T-helper 17 cell (primary cell): Measurements from ENCODE around the gene SMIM32. TPM values are rescaled to one million over a fixed set of nuclear protein-coding genes. Genes with fewer than 3 reads are reported as not detected.

Experiments
- ATAC-seq: fragments of 150-1000 bp; cut with Tn5 transposase; 2 replicates; pipeline ENCODE4 v1.10.0; 2021; ENCODE audit warnings: mild to moderate bottlenecking, moderate library complexity
- DNase-seq, 3 donors: peaks; one replicate each; pipeline versions ENCODE4 v3.0.0 to v3.0.0-alpha.2; 2020 to 2021
- H3K9me3 ChIP-seq: one replicate; pipeline ENCODE4 v1.7.0; 2013; ENCODE audit warnings: low read length, mild to moderate bottlenecking; ENCODE audit not compliant: control insufficient read depth, poor library complexity, severe bottlenecking
- H3K27ac Mint-ChIP-seq: one replicate; pipeline ENCODE4 v1.8.0; 2022; ENCODE audit warnings: mild to moderate bottlenecking, moderate library complexity, mixed read lengths
- H3K27me3 Mint-ChIP-seq: one replicate; pipeline ENCODE4 v1.8.0; 2022; ENCODE audit warnings: mixed read lengths
- H3K36me3 Mint-ChIP-seq: one replicate; pipeline ENCODE4 v1.8.0; 2022; ENCODE audit warnings: low read depth, mixed read lengths
- H3K4me1 Mint-ChIP-seq: one replicate; pipeline ENCODE4 v1.8.0; 2022; ENCODE audit warnings: mild to moderate bottlenecking, mixed read lengths
- H3K4me3 Mint-ChIP-seq: one replicate; pipeline ENCODE4 v1.8.0; 2022; ENCODE audit warnings: mild to moderate bottlenecking, moderate library complexity, mixed read lengths
- total RNA-seq, 4 donors: library from RNA in 2 of 4; stranded (reverse) in 2 of 4; gene quantifications; one replicate each; pipeline ENCODE4 v1.2.3 and lab custom pipeline; 2022 to 2026

SMIM32 gene
- total RNA-seq, 2 donors from 2014 or later: not detected

DNA sequence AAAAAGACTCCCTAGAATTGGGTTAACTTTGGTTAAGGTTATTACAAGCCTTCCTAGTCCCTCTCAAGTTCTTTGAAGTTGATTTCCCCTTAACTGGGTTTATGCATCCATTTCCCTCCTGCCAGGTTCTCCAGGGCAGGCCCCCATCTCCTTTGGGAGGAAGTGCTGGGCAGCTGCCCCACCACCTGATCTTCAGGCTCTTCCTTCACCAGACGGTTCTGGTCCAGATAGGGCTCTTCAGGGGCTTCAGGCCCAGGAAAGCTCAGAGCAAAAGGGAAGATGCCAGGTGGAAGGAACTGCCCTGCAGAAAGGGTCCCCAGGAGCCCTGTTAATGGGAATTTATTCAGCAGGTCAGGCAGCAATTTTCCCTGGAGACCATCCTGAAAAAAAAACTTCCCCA is 2.1 kb downstream of the SMIM32 start:
- H3K9me3 ChIP-seq: no peaks in the 10 kb centered on the region
- no peak overlapping the region for H3K27ac Mint-ChIP-seq
- ATAC-seq: no peak
- H3K27me3 Mint-ChIP-seq: peaks cover 66% of the 10 kb centered on the region
- no peak for DNase-seq
- peaks cover 8% of the 10 kb centered on the region for H3K36me3 Mint-ChIP-seq
- no peak overlapping the region for H3K4me3 Mint-ChIP-seq
- H3K4me1 Mint-ChIP-seq: peaks cover 2% of the 10 kb centered on the region

DNA sequence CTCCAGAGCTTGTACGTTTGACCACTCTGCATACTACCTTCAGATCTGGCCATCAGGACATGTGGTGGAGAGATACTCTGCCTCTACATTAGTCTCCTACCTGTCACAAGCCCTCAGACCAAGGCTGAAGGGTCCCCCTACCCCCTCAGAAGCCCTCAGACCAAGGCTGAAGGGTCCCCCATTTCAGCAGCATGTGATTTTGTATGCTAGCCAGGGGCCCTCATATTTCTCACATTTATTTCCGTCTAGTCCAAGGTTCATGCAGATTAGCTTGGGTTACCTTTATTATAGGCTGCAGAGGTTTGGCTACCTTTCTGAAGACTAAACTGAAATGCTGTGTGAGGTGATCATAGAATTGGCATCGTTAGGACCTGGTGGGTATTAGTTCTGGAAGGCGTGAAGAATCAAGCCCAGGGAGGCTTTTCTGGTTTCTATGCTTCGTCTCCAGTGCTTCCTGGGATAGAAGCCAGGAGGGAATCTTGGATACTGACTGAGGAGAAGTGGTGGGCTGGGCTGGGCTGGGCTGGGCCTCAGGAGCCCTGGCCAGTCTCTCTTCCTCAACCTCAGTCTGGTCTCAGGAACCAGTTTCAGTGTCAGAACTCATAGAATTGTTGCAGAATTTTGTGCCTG is 2.8 kb downstream of the SMIM32 start:
- no peak overlapping the region for H3K4me3 Mint-ChIP-seq
- ATAC-seq (no peak), DNase-seq (no peak)
- peaks cover 2% of the 10 kb centered on the region for H3K4me1 Mint-ChIP-seq
- H3K27ac Mint-ChIP-seq: no peak overlapping the region
- H3K9me3 ChIP-seq: no peaks in the 10 kb centered on the region
- H3K27me3 Mint-ChIP-seq: peaks cover 59% of the 10 kb centered on the region
- H3K36me3 Mint-ChIP-seq: peaks cover 8% of the 10 kb centered on the region

DNA sequence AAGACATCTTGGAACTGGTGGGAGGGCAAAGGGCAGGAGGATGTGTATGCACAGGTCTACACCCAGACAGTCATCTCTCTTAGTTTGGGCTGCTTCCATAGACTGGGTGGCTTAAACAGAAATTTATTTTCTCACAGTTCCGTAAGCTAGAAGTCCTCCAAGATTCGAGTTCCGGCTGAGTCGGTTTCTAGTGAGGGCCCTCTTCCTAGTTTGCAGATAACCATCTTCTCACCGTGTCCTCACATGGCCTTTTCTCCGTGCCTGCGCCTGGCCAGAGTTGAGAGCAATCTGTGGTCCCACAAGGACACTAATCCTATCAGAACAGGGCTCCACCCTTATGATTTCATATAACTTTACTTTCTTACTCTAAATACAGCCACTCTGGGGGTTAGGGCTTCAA is 4.1 kb downstream of the SMIM32 start:
- Mint-ChIP-seq H3K4me3 (no peak overlapping the region), H3K27me3 (peaks cover 46% of the 10 kb centered on the region), H3K27ac (no peak overlapping the region), H3K36me3 (peaks cover 8% of the 10 kb centered on the region), H3K4me1 (peaks cover 2% of the 10 kb centered on the region)
- no peaks in the 10 kb centered on the region for H3K9me3 ChIP-seq
- ATAC-seq (no peak), DNase-seq (no peak)

DNA sequence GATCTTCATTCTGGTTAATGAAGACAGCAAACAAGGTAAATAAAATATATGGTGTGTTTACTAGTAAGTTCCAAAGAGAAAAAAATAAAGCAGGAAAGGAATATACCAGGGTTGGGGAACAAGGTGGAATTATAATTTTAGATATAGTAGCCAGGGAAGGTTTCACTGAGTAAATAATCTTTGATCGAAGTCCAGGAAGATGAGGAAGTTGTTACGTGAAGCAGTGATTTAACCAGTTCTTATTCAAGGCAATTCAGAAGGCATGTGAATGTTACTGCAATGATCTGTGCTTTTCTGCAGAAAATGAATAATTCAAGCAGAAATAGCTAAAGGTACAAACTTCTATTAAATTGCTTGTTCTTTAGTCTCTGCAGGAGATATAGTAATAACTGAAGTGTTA is 6.2 kb downstream of the SMIM32 start:
- H3K27me3 Mint-ChIP-seq: peaks cover 35% of the 10 kb centered on the region
- peaks cover 6% of the 10 kb centered on the region for H3K36me3 Mint-ChIP-seq
- no peak overlapping the region for H3K4me3 Mint-ChIP-seq
- no peak for DNase-seq
- H3K27ac Mint-ChIP-seq: no peak overlapping the region
- H3K4me1 Mint-ChIP-seq: no peaks in the 10 kb centered on the region
- H3K9me3 ChIP-seq: no peaks in the 10 kb centered on the region
- no peak for ATAC-seq

DNA sequence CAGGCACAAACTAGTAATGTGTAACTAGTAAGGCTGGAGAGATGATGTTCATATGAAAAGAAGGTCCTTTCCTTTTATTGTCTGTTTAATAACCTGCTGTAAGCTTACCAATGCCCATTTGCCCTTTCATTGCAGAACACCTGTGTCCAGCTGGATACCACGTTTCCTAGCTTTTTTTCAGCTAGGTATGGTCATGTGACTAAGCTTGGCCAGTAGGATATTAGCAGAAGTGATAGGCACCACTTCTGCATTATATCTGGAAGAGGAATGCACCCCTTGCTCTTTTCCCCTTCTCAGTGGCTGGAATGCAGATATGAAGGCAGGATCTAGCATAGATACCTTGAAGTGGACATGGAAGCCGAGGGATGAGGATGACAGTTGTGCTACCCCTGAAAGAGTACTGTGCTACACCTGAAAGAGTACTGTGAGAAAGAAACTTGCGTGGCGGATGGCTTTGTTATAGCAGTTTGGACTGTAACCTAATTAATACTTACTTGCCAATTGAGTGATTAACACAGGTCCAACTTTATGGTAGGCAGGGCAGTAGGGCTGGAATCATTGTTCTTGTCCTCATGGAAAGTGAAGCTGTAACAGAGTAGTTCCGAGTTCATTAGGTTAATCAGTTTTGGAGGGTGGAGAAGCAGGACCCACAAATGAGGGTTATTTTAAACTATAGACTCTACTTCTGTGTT is 6.8 kb downstream of the SMIM32 start:
- Mint-ChIP-seq H3K36me3 (peaks cover 6% of the 10 kb centered on the region), H3K4me3 (no peak overlapping the region), H3K27me3 (peaks cover 28% of the 10 kb centered on the region), H3K27ac (no peak overlapping the region), H3K4me1 (no peaks in the 10 kb centered on the region)
- DNase-seq: no peak
- H3K9me3 ChIP-seq: no peaks in the 10 kb centered on the region
- no peak for ATAC-seq

DNA sequence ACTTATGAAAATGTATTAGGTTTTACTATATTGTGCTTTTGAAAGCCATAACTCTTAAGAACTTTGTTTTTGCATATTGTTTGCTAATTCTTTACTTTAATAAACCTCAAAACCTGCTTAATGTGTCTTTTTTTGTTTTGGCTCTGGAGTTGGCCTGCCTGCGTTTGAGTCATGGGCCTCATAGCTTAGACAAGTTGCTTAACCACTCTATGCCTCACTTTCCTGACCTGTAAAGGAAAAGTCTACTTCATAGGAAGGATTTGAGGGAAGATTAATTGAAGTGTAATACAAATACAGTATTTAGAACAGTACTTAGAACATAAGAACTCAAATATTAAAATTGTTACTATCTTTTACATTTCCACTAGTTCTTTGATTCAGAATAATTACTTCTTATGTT is 10.3 kb downstream of the SMIM32 start:
- peaks cover 9% of the 10 kb centered on the region for H3K27me3 Mint-ChIP-seq
- H3K4me1 Mint-ChIP-seq: no peaks in the 10 kb centered on the region
- no peak overlapping the region for H3K27ac Mint-ChIP-seq
- no peak for DNase-seq
- no peak overlapping the region for H3K4me3 Mint-ChIP-seq
- H3K9me3 ChIP-seq: no peaks in the 10 kb centered on the region
- ATAC-seq: no peak
- H3K36me3 Mint-ChIP-seq: peaks cover 2% of the 10 kb centered on the region

DNA sequence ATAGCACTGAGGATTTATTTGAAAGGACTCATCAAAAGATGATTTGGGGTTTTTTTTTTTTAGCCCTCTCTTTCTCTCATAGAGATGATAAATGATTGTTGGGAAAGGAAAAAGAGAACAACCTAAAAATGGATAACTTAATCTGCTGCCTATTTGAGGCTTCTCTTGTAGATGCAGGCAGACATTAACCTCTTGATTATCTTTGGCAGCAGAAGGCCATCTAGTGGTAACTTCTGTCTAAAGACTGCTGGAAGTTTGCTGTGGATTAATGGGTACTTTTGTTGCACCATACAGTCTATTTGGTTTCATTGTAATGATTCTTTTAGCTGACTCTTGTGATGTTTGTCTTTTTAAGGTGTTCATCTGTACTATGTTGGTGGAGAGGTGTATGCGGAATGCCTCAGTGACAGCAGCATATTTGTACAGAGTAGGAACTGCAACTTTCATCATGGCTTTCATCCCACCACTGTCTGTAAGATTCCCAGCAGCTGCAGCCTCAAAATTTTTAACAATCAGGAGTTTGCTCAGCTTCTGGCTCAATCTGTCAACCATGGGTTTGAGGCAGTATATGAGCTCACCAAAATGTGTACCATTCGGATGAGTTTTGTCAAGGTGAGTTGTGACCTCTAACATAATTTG is 18.8 kb downstream of the SMIM32 start:
- H3K27me3 Mint-ChIP-seq: no peaks in the 10 kb centered on the region

DNA sequence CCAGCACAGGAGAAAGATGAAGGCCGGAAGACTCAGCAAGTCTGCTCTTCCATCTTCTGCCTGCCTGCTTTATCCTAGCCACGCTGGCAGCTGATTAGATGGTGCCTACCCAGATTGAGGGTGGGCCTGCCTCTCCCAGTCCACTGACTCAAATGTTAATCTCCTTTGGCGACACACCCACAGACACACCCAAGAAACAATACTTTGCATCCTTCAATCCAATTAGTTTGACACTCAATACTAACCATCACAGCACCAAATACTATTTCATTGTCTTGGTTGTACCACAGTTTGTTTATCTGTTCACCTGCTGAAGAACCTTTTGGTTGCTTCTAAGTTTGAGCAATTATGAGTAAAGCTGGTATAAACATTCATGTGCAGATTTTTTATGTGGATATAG is 23.7 kb downstream of the SMIM32 start:
- Mint-ChIP-seq H3K36me3 (peaks cover 10% of the 10 kb centered on the region), H3K4me3 (no peak overlapping the region)
- no peaks in the 10 kb centered on the region for H3K9me3 ChIP-seq

More for the DNA sequence above, 18.8 kb downstream of the SMIM32 start:
- DNase-seq (no peak), ATAC-seq (no peak)
- no peaks in the 10 kb centered on the region for H3K4me1 Mint-ChIP-seq
- H3K4me3 Mint-ChIP-seq: no peak overlapping the region
- peaks cover 10% of the 10 kb centered on the region for H3K36me3 Mint-ChIP-seq
- H3K9me3 ChIP-seq: no peaks in the 10 kb centered on the region
- no peak overlapping the region for H3K27ac Mint-ChIP-seq

DNA sequence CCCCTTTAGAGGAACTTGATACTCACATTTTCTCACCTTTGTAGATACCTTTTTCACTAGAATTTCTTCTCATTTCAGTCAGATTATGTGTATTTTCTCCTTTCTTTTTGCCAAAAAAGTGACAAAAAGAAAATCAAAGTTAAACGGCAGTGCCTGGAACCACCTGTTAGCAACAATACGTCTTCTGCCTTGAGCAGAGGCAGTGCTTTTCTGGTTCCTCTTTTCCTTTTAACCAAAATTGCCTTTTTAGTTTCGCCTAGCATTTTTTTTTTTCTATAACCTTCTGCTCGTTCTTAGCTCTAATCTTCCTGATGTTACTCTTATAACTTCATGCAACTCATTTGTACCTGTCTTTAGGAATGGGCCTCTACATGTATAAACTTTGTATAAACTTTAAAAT is 26.1 kb downstream of the SMIM32 start:
- Mint-ChIP-seq H3K36me3 (peaks cover 10% of the 10 kb centered on the region), H3K27me3 (no peaks in the 10 kb centered on the region), H3K4me1 (peaks cover 5% of the 10 kb centered on the region), H3K4me3 (no peak overlapping the region), H3K27ac (peak overlapping the region; percentile 14)
- ATAC-seq (no peak), DNase-seq (no peak)
- H3K9me3 ChIP-seq: no peaks in the 10 kb centered on the region

More for the DNA sequence above, 23.7 kb downstream of the SMIM32 start:
- Mint-ChIP-seq H3K4me1 (peaks cover 5% of the 10 kb centered on the region), H3K27ac (no peak overlapping the region), H3K27me3 (no peaks in the 10 kb centered on the region)
- ATAC-seq (no peak), DNase-seq (no peak)

DNA sequence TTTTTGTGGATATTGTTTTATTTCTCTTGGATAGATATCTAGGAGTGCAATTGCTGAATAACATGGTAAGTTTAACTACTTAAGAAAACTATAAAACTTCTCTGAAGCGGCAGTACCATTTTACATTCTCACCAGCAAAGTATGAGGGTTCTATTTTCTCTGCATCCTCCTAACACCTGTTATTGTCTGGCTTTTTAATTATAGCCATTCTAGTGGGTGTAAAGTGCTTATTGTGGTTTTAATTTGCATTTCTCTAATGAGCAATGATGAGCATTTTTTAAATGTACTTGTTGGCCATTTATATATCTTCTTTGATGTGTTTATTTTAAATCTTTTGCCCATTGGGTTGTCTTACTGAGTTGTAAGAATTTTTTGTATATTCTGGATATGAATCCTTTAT is 28.7 kb downstream of the SMIM32 start:
- peaks cover 10% of the 10 kb centered on the region for H3K36me3 Mint-ChIP-seq
- ATAC-seq (no peak), DNase-seq (no peak)
- H3K4me3 Mint-ChIP-seq: no peak overlapping the region
- H3K4me1 Mint-ChIP-seq: peaks cover 11% of the 10 kb centered on the region
- no peaks in the 10 kb centered on the region for H3K27me3 Mint-ChIP-seq
- no peaks in the 10 kb centered on the region for H3K9me3 ChIP-seq
- H3K27ac Mint-ChIP-seq: no peak overlapping the region

DNA sequence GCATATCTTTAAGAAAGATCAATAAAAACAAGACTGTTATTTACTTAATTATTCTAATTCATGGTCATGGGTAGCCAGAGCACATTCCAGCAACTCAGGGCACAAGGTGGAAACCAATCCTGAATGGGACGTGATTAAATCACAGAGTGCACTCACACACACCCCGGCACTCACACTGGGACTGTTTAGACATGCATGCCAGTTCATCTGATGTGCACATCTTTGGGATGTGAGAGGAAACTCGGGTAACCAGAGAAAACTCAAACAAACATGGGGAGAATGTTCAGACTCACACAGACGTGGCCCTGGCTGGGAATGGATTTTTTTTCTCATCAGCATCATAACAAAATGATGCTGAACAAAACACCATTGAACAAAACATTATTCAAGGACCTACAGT is 31.0 kb downstream of the SMIM32 start:
- H3K9me3 ChIP-seq: no peaks in the 10 kb centered on the region
- H3K27me3 Mint-ChIP-seq: no peaks in the 10 kb centered on the region
- H3K36me3 Mint-ChIP-seq: peaks cover 6% of the 10 kb centered on the region
- ATAC-seq: no peak
- H3K27ac Mint-ChIP-seq: peak overlapping the region; percentile 16
- H3K4me1 Mint-ChIP-seq: peaks cover 8% of the 10 kb centered on the region
- no peak overlapping the region for H3K4me3 Mint-ChIP-seq
- DNase-seq: no peak

DNA sequence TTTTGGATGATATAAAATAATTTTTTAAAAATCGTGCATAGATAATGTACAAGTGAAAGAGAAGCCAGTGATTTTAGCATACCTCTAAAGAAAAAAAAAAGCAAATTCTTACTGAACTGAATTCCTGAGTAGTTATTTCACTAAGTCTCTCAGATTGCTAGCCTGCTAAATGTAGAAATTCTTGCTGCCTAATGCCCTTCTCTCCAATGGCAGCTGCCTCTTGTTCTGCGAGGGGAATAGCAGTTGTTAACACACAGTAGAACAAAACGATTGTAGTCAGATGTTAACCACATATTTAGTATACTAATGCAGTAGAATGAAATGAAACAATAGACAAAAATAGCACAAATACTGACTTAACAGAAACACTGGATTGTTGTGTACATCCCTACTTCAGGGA is 33.5 kb downstream of the SMIM32 start:
- Mint-ChIP-seq H3K4me3 (no peak overlapping the region), H3K4me1 (peaks cover 17% of the 10 kb centered on the region), H3K27ac (no peak overlapping the region), H3K27me3 (no peaks in the 10 kb centered on the region), H3K36me3 (peaks cover 12% of the 10 kb centered on the region)
- ATAC-seq (no peak), DNase-seq (no peak)
- no peaks in the 10 kb centered on the region for H3K9me3 ChIP-seq

DNA sequence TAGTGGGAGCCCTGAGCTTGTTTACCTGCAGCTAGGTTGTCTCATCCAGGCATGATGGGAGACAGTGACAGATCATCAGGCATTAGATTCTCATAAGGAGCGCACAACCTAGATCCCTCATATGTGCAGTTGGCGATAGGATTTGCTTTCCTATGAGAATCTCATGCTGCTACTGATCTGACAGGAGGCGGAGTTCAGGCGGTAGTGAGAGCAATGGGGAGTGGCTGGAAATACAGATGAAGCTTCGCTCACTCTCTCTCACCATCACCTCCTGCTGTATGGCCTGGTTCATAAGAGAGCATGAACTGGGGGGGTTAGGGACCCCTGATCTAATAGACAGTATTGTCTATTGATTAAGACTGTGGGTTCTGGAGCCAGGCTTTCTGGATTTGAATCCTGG is 35.4 kb downstream of the SMIM32 start:
- no peak for ATAC-seq
- no peak overlapping the region for H3K27ac Mint-ChIP-seq
- H3K36me3 Mint-ChIP-seq: peaks cover 14% of the 10 kb centered on the region
- no peak for DNase-seq
- H3K4me1 Mint-ChIP-seq: peaks cover 18% of the 10 kb centered on the region
- H3K27me3 Mint-ChIP-seq: no peaks in the 10 kb centered on the region
- no peaks in the 10 kb centered on the region for H3K9me3 ChIP-seq
- no peak overlapping the region for H3K4me3 Mint-ChIP-seq

DNA sequence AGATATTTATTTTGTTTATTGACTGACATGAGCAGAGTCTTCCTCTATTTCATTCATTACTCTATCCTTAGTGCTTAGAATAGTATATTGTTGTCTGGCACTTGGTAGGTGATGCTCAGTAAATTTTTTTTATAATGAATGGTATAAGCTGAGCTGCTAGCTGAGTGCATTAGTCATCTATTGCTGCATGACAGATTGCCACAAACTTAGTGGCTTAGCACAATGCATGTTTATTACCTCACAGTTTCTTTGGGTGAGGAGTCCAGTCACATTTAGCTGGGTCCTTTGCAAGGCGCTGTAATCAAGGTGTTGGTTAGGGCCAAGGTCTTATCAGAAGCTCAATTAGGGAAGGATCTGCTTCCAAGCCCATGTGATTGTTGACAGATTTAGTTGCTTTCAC is 37.2 kb downstream of the SMIM32 start:
- ATAC-seq: no peak
- Mint-ChIP-seq H3K27ac (no peak overlapping the region), H3K36me3 (peaks cover 17% of the 10 kb centered on the region), H3K27me3 (no peaks in the 10 kb centered on the region), H3K4me3 (no peak overlapping the region), H3K4me1 (peaks cover 23% of the 10 kb centered on the region)
- H3K9me3 ChIP-seq: no peaks in the 10 kb centered on the region
- no peak for DNase-seq
